SU-DHL-6 (cell line): ENCODE data around the gene MIEF1.
"Not testable (repeated sequence)": the region's sequence is repeated elsewhere in the genome, so short reads cannot be mapped to it uniquely, and the experiment has no call there.

Source experiments
- H2AFZ ChIP-seq: fragments of 200-600 bp; sonication (generic); 2 replicates; pipeline ENCODE4 v1.6.1; 2014; ENCODE audit warnings: low read depth, mild to moderate bottlenecking, moderate library complexity, mixed read lengths, antibody characterized with exemption, low read length; ENCODE audit not compliant: severe bottlenecking
- H3F3A ChIP-seq: fragments of 200-600 bp; shearing (Covaris generic); 2 replicates; pipeline ENCODE4 v1.6.0; 2016; ENCODE audit warnings: antibody characterized with exemption, mild to moderate bottlenecking; ENCODE audit not compliant: insufficient read depth
- H3K27ac ChIP-seq: fragments of 200-600 bp; sonication (generic); 2 replicates; pipeline ENCODE4 v1.5.1; 2016; ENCODE audit warnings: low read depth, mild to moderate bottlenecking, low read length, moderate library complexity, mixed read lengths
- H3K27me3 ChIP-seq: fragments of 200-600 bp; sonication (generic), shearing (Covaris generic); 2 replicates; pipeline ENCODE4 v1.6.0; 2014; ENCODE audit warnings: mild to moderate bottlenecking, low read length
- H3K36me3 ChIP-seq: fragments of 200-600 bp; sonication (generic); 2 replicates; pipeline ENCODE4 v1.6.1; 2014; ENCODE audit warnings: mild to moderate bottlenecking, low read length, mixed read lengths
- H3K4me2 ChIP-seq: fragments of 300-600, 200-600 bp; shearing (Covaris generic), sonication (generic); 2 replicates; pipeline ENCODE4 v1.6.0; 2014; ENCODE audit warnings: low read length, low read depth, mild to moderate bottlenecking; ENCODE audit not compliant: poor library complexity, severe bottlenecking
- H3K4me3 ChIP-seq: fragments of 200-600 bp; sonication (generic); 2 replicates; pipeline ENCODE4 v1.5.1; 2014; ENCODE audit warnings: antibody characterized with exemption, low read length, mild to moderate bottlenecking, mixed read lengths; ENCODE audit not compliant: insufficient read depth, poor library complexity, severe bottlenecking
- H3K79me2 ChIP-seq: fragments of 200-600 bp; sonication (generic); 2 replicates; pipeline ENCODE4 v1.6.1; 2014; ENCODE audit warnings: mild to moderate bottlenecking, low read length, moderate library complexity; ENCODE audit not compliant: insufficient read depth
- H3K9ac ChIP-seq: fragments of 200-600 bp; sonication (generic); 2 replicates; pipeline ENCODE4 v1.7.0; 2014; ENCODE audit warnings: mild to moderate bottlenecking, low read length
- H3K9me2 ChIP-seq: fragments of 200-600 bp; sonication (generic); replicated peaks from 2 replicates; pipeline ENCODE4 v1.6.1; 2014; ENCODE audit warnings: low read length; ENCODE audit not compliant: insufficient read depth
- H3K9me3 ChIP-seq: fragments of 200-600 bp; sonication (generic); 2 replicates; pipeline ENCODE4 v1.6.1; 2014; ENCODE audit warnings: low read length, mixed read lengths; ENCODE audit not compliant: insufficient read depth
- H4K20me1 ChIP-seq: fragments of 200-600 bp; sonication (generic); 2 replicates; pipeline ENCODE4 v1.6.1; 2014; ENCODE audit warnings: low read depth, mild to moderate bottlenecking, antibody characterized with exemption, low read length, moderate library complexity, mixed read lengths
- CTCF ChIP-seq: fragments of 200-600 bp; sonication (generic); IDR thresholded peaks from one replicate; pipeline ENCODE4 v1.5.1; 2017; ENCODE audit warnings: antibody characterized with exemption, mild to moderate bottlenecking, low read length, moderate library complexity; ENCODE audit not compliant: insufficient read depth, poor library complexity, severe bottlenecking
- EZH2phosphoT487 ChIP-seq: fragments of 200-600 bp; sonication (generic), shearing (Covaris generic); conservative IDR thresholded peaks from 2 replicates; pipeline ENCODE4 v1.6.1; 2018; ENCODE audit warnings: mild to moderate bottlenecking, antibody characterized with exemption, low read length, moderate library complexity, mixed read lengths

MIEF1 gene

GRCh38 chr22:39522091-39522490 lies 20.0 kb downstream of the MIEF1 start:
- H3K27me3 ChIP-seq, H2AFZ ChIP-seq, H3K9me2 ChIP-seq, H3K9me3 ChIP-seq: not testable (repeated sequence)
- H3K4me3 ChIP-seq = peak overlapping the region; percentile 87
- H3K27ac ChIP-seq = peak overlapping the region; percentile 90
- H4K20me1 ChIP-seq = peaks cover 11% of the 10 kb centered on the region; the same call in 1 of the 2 replicates
- H3K79me2 ChIP-seq = peaks cover 38% of the 10 kb centered on the region
- peaks cover 19% of the 10 kb centered on the region for H3K36me3 ChIP-seq
- H3K9ac ChIP-seq = peak overlapping the region; percentile 99
- peak overlapping the region; percentile 64 for H3K4me2 ChIP-seq
- peaks cover 81% of the 10 kb centered on the region for H3F3A ChIP-seq

GRCh38 chr22:39522567-39523300 lies 20.6 kb downstream of the MIEF1 start:
- no peaks in the 10 kb centered on the region for H3K9me2 ChIP-seq
- H3F3A ChIP-seq = peaks cover 81% of the 10 kb centered on the region

GRCh38 chr22:39524089-39524752 lies 22.1 kb downstream of the MIEF1 start:
- no peak for TF ChIP-seq CTCF
- no peak for TF ChIP-seq EZH2phosphoT487
- Histone ChIP-seq H3K4me3 (no peak overlapping the region), H3K27me3 (no peaks in the 10 kb centered on the region), H3K9me2 (no peaks in the 10 kb centered on the region), H3K79me2 (peaks cover 28% of the 10 kb centered on the region), H3K9me3 (no peaks in the 10 kb centered on the region), H3K9ac (no peak overlapping the region), H2AFZ (no peak overlapping the region), H3K36me3 (peaks cover 19% of the 10 kb centered on the region), H3K27ac (peak overlapping the region; percentile 17; the same call in 1 of the 2 replicates), H3K4me2 (peak overlapping the region; percentile 8), H4K20me1 (peaks cover 11% of the 10 kb centered on the region; the same call in 1 of the 2 replicates), H3F3A (peaks cover 82% of the 10 kb centered on the region)

More at GRCh38 chr22:39522567-39523300, 20.6 kb downstream of the MIEF1 start:
- peaks cover 38% of the 10 kb centered on the region for H3K79me2 ChIP-seq
- peak overlapping the region; percentile 87 for H3K4me3 ChIP-seq
- H3K36me3 ChIP-seq = peaks cover 19% of the 10 kb centered on the region
- H3K9me3 ChIP-seq = no peaks in the 10 kb centered on the region
- no peak overlapping the region for H2AFZ ChIP-seq
- H3K4me2 ChIP-seq = peak overlapping the region; percentile 64
- TF ChIP-seq CTCF (no peak), EZH2phosphoT487 (no peak)
- no peaks in the 10 kb centered on the region for H3K27me3 ChIP-seq
- peak overlapping the region; percentile 90 for H3K27ac ChIP-seq
- H4K20me1 ChIP-seq = peaks cover 11% of the 10 kb centered on the region; the same call in 1 of the 2 replicates
- peak overlapping the region; percentile 99 for H3K9ac ChIP-seq
